Hematopoietic multipotent progenitor cell treated with erythropoietin and hydrocortisone succinate and interleukin-3 and kit ligand, for 15 days (in vitro differentiated cells): Measurements from ENCODE around the gene TRIM8.
"Not testable (repeated sequence)": the region's sequence is repeated elsewhere in the genome, so short reads cannot be mapped to it uniquely, and the experiment has no call there.

Experiments used
- DNase-seq: peaks from one replicate; pipeline ENCODE4 v3.0.0-alpha.2; 2015; ENCODE audit warnings: low spot score

The TRIM8 gene

DNA sequence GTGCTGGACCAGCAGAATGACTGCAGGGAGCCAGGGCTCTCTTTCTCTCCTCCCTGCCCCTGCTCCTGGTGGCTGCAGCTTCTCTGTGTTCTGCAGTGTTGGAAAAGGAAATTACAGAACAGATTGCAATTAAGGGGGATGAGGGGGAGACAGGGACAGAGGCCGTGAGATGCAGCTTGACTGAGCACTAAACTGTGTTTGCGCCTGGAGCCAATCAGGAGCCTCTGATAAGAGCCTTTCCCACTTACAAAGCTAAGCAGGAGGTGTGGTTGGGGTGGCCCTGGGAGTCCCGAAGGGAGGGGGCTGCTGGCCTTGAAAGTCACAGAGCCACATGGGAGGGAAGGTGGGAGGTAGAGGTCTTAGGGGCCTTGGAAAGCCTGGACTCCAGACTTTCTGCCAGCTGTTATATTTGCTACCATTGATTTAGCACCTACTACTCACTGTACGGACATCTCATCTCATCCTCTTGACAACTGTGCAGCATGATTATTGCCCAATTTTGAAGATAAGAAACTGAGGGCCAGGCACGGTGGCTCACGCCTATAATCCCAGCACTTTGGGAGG, 26.7 kb downstream of the TRIM8 start:
- DNase-seq: no peak

DNA sequence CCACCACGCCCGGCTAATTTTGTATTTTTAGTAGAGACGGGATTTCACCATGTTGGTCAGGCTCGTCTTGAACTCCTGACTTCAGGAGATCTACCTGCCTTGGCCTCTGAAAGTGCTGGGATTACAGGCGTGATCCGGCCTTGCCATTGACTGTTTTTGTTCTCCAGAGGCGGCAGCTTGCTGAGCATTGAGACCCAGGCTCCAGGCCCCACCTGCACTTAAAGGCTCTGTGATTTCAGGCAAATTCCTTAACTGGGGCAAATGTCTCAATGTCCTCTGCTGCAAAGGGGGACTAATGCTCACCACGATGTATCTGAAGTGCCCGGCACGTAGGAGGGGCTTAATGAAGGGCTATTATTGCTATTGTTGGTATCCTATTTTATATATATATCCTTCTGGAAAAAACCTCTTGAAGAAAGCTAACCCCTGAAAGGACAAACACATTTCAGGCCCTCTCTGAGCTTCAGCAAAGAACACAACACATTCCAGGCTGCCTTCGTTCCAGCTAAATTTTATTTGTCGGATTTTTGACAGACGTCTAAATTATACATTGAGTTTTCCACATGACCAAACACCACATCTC, 29.0 kb downstream of the TRIM8 start:
- DNase-seq: no peak

DNA sequence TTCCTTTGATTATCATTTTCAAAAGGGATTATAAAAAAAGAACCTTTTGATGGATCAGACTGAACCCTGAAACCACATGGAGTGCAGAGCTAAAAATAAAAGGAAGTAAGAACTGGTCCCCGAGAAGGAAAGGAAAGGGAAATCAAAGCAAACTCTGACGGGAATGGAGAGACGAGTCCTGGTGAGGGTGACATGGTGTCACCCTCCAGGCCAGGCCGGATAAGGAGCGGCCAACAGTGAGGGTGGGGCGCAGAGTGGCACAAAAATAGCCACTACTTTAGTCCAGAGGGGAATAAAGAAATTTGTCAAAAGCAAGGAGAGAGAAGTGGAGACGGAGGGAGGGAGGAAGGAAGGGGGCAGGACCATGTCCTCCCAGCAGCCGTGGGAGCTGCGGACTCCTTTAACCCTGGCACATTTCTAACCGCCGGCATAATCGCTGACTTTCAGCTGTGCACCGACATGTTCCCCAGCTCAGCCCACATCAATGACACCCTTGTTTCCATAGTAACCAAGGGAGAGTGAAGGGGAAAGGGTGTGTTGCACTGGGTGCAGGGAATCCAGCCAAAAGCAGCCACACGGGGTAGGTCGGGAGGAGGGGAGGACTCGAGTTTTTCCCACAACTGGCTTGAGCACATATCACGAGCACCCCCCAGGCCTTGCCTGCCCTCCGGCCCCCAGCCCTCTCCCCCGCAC, 29.7 kb downstream of the TRIM8 start:
- DNase-seq: peak; percentile 90

DNA sequence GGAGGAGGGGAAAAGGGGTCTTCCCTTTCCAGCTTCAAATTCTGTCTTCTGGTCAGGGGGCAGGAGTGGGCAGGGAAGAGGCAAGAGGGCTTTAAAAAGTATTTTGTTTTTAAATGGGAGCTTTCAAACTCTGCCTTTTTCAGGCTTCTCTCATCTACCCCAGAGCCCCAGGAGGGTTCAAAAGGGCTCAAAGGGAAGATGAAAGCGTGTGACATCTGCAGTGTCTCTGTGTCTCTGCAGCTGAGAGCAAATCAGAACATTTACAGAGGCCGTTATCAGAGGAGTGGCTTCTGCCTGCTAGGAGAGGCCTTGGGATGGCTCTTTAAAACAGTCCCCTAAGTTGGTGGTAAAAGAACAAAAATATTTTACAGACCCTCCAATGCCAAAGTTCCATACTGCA, 30.3 kb downstream of the TRIM8 start:
- peak; percentile 38 for DNase-seq

DNA sequence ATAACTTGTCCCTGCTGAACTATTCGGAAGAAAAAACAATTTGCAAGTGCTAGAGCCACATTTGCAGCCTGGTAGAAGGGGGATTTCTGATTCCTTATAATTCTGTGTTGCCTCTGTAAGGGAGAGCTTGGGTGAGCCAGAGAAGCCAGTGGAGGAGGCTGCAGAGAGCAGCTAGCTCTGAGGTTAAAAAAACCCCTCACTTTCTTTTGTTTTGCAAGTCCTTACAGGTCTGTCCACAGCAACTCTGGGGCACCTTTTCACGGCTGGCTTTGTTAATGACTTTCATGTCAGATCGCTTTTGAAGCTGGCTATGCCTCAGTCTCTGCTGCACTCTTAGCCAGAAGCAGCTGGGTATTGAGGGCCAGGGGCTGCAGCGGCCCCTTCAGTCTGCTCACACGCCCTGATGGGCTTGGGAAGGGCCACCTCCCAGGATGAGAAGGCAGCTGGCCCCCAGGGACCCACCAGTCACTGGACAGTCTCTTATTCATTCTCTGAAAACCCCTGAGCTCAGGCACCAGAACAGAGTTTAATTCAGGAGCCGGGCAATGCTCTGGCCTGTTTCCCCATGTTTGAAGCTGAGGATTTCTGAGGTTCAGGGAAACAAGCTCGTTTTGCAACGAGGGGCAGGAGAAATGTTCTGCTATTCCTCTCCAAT, 30.9 kb downstream of the TRIM8 start:
- no peak for DNase-seq

DNA sequence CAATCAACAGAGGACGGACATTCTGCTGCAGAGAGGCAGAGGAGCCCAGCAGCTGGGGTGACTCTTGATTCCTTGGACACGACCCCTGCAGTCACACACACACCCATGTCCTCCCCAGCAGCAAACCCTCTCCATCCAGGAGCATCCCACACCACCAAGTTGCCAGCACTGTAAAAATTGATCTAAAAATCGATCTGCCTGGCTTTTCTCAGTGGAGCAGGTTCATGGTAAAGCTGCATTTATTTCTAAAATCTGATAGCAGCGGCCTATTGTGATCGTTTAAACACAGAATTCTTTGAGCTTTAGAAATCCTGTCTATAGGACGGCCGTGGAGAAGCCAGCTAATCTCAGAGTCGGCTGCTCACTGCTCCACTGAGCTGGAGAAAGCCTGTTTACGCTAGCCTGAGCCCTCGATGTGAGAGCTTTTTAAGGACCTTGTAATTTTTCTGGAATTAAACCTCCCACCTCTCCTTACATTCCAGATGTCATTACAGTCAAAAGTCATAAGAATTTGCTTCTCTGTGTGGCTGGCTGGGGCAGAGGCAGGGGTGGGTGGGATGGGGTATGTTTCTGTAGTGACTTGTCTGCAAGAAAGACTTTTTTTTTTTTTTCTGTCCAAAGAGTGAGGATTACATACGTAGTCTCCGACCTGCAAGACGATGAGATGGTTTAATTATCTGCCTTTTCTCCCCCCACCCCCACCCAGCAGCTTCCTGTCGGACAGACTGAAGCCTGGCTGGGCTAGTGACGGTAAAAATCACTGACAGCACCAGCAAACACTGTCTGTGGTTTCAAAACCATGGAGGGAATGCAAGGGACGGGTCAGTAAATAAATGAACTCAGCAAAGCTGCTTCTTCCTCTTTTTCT, 31.6 kb downstream of the TRIM8 start:
- no peak for DNase-seq

DNA sequence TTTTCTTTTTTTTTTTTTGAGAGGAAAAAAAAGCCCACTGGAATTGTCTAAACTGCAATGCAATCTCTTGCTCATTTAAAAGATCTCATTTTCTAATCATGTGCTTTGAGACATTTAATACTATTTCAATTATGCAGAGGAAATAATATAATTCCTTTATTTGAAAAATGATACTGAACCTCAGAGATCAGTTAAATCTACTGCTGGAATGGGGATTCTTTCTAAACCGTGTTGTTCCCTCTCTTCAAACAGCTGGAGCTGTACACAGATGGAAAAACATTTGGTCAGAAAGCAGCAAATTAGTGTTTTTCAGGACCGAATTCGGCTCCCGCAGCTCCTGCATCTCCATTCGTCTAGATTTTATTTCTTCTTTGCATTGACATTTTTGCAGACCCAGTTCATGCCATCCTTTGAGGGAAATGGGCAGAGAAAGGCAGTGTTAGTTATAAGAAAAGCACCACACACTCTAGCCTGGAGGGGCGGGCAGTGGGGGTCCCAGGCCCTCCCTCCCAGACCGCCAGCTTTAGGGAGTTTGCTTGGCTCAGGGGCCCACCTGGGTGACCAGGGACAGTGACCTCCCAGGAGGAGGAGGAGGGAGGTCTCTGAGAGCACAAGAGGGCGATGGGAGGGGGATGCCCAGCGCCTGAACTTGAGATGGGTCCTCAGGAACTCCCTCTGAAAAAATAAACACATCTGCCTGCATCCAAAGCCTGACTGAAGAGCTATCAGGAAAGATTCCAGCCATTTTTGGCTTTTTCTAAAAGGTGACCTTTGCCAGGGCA, 32.4 kb downstream of the TRIM8 start:
- DNase-seq: no peak

DNA sequence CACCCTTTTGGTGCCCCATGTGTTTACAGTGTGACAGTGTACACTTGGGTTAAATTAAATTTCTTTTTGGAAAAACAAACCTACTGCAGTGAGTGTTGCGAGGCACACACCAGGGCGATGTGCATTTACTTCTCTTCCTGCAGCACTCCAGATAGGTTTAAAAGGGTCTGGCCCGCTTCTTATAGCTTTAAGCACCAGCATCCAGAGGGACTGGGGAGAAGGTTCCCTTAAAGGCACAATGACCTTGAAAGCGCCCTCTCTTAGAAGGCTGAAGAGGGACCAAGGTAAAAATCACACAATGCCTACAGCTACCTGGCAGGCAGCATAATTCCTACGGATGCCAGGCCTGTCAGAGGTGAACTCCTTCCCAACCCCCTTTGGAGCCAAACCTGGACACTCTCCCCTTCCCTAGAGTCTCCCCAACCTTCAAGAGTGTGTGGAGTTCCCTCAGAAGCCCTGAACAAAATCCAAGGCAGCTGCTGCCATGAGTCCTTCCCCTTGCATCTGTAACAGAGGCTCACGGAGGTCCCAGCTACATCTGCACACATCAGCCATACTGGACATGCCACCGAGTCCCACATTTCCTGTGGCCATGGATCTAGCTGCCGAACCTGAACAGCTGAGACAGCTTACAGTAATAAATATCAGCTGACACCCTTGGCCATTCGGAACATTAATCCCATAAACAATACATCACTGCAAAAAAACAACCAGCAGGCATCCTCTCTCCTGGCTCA, 33.2 kb downstream of the TRIM8 start:
- no peak for DNase-seq

DNA sequence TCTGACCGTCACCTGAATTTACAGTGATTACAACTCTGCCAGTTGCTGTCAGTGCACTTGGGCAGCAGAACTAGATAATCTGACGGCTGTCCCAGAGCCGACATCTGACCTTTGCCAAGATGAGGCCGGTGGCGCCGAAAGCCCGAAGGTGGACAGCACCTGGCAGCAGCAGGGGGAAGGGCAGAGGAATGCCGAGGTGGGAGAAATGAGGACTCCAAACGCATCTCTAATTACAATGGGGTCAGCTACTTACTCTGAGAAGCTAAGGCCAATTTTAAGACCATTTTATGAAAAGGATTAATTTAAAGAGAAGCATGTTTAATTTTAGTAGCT, 33.8 kb downstream of the TRIM8 start:
- no peak for DNase-seq

DNA sequence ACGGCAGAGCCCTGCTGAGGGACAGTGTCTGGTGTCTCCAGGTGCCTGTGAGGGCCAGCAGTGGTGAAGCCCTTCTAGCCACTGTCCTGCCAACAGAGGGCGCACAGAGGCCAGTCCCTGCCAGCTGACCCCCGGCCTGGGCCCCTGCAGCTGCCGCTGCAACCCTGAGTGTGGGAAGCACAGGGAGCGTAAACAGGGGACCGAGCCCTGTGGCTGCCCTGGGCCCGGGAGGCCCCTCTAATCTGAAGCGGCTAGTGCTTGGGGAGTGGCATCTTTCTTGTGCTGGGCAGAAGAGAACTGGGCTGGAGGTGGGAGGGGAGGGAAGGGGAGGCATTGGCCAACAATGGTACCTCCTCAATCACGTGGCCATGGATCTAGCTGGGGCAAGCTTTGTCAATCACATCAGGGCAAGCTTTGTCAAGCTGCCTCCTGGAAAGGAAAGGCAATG, 34.6 kb downstream of the TRIM8 start:
- peak; percentile 47 for DNase-seq

DNA sequence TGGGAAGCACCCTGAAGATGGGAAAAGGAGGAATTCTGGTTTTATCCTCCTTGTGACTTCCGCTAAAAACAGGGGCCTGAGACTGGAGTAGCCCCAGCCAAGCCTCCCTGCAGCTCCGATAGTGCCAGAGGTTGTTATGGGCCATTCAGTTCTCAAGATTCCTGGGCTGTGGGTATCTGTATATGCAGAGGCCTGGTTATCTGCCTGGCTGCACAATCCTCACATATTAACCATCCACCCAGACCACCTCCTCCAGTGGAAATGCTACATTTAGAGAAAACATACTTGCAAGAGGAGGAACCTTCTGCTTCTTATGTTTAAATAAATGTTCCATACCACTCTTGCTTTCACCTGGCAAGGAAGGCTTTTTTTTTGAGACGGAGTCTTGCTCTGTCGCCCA, 35.3 kb downstream of the TRIM8 start:
- no peak for DNase-seq

DNA sequence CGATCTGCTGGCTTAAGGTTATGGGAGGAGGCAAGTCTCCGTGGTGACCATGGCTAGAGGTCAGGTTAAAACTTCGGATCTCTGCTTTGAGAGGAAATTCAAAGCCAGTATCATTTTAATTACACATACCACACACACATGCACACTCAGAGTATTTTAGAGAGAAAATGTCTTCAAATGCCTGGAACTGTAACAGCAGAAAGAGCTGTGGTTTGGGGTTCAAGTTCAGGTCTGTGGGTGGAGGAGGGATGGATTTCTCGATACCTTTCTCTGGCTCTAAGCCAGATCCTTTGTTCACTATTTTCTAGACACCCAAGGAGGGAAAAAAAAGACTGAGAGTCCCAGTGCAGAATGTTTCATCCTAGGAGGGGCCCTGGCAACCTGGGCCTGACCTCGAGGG, 37.4 kb downstream of the TRIM8 start:
- no peak for DNase-seq

DNA sequence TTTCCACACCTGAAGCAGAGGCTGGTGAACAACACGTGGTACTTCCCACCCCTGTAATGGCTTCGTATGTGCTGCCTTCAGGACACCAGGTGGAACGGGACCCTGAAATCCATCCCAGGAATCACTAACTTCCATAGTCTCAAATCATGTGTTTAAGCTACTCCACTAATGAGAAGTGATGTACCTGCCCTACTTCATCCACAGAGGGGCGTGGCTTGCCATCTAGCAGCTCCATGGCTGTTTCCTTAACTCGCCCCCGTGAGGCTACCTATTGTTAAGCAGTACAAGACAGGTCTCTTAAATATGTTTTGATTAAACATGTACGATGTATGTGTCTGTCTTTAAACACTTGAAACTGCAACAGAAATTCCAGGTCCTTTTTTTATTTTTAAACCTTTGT, 38.1 kb downstream of the TRIM8 start:
- DNase-seq: no peak

DNA sequence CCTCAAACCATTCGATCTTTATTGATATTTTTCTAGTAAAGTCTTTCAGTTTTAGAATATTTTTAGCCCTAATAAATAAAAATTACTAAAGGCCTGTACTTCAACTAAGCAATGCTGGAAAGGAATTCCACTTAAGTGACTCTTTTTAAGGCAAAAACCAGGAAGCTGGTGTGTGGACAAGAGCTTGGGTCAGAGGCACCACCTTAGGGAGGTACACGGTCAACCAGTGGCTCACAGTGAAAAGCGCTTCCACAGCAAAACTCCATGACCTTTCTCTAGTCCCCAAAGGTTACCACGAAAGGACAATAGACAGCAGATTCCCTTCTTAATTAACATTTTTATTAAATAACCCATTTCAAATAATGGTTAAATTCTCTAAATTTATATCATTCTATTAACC, 38.7 kb downstream of the TRIM8 start:
- no peak for DNase-seq

DNA sequence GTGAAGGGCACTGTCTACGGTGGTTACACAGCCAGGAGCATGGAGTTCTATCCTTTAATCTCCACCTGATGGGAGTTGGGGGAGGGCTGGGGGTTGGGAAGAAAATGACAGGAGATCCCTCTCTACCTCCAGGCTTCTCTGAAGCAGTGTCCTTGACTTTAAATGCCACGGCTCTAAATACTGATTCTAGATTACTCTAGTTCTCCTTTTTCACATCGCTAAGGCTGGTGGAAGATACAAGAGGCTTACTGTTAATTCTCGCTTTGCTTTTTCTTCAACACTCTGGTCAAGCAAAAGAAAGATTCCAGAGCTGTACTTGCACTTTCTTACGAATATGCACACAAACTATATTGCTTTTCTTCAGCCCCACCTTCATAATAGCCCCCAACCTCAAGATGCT, 39.5 kb downstream of the TRIM8 start:
- DNase-seq: no peak

DNA sequence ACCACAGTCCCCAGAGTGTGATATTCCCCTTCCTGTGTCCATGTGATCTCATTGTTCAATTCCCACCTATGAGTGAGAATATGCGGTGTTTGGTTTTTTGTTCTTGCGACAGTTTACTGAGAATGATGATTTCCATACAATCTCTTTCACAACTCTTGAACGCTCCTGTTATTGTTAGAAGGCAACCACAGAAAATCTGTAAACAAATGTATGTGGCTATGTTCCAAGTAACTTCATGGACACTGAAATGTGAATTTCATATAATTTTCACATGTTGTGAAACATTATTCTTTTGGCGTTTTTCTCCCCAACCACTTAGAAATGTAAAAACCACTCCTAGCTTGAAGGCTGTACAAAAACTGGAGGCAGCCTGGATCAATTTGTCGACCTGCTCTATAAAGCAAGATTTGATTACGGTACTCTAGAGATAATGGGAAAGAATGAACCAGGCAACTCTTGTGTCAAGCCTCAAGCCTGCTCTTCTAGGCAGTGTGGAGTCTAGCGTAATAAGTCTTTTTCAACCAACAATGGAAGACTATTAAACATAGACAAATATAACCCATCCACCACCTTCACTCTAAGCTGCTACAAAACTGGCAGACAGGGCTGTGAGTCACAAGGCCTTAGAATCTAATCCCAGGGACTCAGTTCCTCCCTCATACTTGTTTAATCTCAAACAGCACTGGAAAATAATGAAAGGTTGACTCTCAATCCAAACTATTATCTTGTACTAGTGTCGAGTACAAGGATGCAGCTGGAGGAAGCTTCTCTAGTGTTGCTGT, 47.2 kb downstream of the TRIM8 start:
- no peak for DNase-seq

DNA sequence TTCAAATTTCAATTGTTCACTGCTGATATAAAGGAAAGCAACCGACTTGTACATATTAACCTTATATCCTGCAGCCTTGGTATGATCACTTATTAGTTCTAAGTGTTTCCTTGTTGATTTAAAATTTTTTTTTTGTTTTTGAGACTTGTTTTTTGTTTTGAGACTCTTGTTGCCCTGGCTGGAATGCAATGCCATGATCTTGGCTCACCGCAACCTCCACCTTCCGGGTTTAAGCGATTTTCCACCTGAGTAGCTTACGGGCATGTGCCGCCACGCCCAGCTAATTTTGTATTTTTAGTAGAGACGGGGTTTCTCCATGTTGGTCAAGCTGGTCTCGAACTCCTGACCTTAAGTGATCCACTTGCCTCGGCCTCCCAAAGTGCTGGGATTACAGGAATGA, 51.1 kb downstream of the TRIM8 start:
- not testable (repeated sequence) for DNase-seq

DNA sequence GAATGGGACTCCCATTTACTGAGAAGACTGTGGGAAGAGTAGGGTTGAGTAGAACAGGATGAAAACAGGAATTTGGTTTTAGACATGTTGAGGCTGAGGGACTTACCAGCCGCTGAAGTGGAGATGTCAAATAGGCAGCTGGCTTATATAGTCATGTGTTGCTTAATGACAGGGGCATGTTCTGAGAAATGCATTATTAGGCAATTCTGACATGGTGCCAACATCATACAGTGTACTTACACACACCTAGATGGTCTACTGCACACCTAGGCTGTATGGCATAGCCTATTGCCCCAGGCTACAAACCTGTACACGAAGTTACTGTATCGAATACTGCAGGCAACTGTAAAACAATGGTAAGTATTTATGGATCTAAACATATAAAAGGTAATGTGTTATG, 52.5 kb downstream of the TRIM8 start:
- DNase-seq: no peak

DNA sequence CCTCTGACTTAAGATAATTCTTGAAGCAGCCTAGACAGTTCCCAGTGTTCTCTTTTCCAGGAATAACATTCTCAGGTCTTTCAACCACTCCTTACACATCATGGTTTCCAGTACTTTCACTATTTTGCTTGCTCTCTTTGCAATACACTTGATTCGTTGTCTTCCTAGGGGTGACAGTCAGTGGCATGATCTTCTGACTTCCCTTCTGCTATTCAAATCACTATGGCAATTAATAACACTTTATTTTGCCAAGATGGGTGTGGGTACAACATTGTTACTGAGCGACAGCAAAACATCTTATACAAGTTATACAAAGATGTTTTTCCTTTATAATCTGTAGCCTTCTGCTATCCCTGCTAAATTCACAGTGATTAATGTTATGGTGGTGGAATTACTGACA, 54.6 kb downstream of the TRIM8 start:
- no peak for DNase-seq

DNA sequence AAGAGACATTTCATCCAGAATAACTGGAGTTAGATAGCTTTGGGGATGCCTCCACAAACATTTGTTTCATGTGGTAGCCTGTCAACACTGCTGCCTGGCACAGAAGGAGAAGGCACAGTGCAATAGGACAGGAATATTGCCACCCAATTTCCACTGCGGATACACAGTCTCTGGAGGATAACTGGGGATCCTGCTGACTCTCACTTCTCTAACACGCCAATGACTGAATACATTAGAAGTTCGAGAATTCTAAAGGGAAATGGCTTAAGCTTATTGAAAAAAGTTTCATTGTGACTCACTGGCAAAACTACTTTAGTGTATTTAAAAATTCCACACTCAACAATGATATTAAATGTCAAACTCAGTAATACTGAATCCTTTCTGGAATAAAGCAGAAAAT, 57.0 kb downstream of the TRIM8 start:
- no peak for DNase-seq
